Left renal pelvis (tissue), 4 donors: ENCODE results near the gene EMD. TPM values are rescaled to one million over a fixed set of nuclear protein-coding genes. Genes with fewer than 3 reads are reported as not detected.
"Not testable (repeated sequence)": the region's sequence is repeated elsewhere in the genome, so short reads cannot be mapped to it uniquely, and the experiment has no call there.

Source experiments
- DNase-seq, 4 donors: peaks; one replicate each; pipeline ENCODE4 v3.0.0-alpha.2; 2013; ENCODE audit warnings: low read depth in 4 of 4, low spot score in 3 of 4
- polyA plus RNA-seq, 4 donors: library from polyadenylated mRNA; unstranded; fragments of 120-200 nt; gene quantifications; one replicate each; pipeline ENCODE4 v1.2.1, GENCODE V29; 2013; ENCODE audit not compliant: insufficient read length in 4 of 4

Gene EMD
- polyA plus RNA-seq, 4 donors = 59.5 to 75.9 (median 68.4) TPM

- DNase-seq = peak; percentile 72 to 84 (median 78)
Observed at GRCh38 chrX:154371017-154371788, 7.9 kb upstream of the EMD start.

DNA sequence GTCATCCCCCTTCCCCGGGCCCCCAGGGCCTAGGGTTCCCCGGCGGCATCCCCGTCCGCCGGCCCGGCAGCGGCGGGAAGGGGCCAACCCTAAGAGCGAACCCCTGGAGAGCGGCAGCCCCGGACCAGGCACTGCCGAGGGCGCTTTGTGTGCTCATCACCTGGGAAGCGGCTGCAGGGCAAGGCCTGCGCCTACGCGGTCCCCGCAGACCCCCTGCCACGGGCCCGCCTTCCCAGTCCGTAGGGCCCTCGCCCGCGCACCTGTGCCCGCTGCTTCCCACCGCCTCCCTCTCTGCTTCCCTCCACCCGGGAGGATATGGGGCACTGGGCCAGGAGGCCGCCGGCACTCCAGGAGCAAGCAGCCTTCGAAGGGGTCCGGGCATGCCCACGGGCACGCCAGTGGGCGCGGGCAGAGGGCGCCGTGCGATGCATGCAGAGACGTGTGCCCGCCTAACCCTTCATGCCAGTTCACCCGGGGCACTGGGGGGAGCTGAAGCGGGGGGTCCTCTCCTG, 7.2 kb upstream of the EMD start:
- no peak for DNase-seq

- no peak for DNase-seq
Observed at GRCh38 chrX:154372612-154373022, 6.5 kb upstream of the EMD start.

DNA sequence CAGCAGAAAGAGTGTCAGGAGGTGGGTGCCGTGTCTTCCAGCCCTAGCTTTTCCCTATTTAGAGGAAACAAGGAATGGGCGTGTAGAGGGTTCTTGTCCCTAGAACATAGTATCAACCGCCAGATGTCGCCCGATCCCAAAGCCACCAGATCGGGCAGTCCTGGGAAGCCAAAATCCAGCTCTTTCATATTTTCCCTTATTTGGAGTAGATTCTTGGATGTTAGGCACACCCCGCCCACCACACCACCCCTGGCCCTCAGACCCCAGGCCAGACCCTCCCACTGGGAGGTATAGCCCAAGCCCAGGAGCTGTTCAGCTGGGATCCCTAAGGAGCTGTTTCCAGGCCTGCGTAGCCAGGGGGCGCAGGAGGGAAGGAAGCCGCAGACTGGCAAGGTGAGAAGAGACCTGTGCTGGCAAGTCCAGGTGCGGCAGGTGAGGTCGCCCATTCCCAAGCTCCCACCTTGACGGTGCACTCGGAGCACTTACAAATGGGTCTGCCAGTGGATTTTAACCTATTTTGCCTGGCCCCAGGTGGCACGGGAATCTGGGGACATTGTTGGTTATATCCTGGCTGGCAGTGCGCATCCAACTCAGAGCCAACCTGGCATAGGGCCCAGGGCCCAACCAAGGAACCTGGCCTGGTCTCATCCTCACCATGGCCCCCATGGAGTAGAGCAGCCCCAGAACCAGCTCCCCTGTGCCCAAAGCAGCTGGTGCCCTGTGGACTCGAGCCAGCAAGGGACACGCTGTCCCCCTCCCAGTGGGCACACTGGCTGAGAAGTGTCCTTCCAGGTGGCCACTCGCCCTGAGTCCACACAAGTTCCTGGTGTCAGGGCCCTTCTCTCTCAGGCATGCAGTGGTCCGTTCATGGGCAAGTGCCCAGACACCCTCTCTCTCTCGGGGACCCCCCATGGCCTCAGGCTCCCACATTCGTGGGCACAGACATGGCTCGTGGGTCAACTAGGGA, 5.5 kb upstream of the EMD start:
- DNase-seq = no peak

DNA sequence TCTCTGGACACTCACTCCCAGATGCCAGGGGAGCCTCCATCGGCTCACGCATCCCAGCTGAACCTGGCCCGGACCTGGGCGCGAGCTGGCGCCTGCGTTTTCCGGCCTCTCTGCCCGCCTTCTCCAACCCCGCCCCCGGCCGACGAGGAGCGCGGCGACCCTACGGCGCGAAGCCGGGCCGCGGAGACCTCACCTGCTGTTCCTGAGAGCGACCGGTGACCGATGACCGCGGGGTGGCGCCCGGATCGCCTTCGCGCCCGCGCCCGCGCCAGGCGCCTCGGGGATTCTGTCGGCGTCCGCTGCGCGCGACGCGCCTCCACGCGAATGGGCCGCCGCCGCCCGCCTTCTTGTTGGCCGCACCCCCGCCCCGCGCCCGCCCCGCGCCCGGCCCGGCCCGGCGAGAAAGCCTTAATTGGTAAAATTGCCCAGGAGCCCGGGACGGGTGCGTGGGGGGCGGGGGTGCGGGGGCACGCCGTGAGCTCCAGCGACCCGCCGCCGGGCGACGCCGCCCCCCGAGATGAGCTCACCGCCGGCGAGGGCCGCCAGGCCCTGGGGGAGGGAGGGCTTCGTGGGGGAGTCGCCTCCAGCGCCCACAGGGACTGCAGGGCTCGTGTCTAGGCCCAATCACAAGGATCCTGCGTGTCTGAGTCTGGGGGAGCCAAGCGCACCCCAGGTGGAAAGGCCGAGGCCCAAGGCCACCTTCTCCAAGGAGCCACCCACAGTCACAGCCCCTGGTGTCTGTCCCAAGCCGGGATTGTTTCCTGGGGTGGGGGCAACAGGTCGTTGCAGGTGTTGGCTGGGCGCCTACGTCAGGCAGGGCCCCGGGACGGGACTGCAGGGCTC, 4.6 kb upstream of the EMD start, which contains the start of gene FLNA:
Gene FLNA (minus strand): TSS at position 322 of the 843 bp plus-strand sequence. CDS start 3,389 bp downstream, outside the sequence.
- no peak for DNase-seq

DNA sequence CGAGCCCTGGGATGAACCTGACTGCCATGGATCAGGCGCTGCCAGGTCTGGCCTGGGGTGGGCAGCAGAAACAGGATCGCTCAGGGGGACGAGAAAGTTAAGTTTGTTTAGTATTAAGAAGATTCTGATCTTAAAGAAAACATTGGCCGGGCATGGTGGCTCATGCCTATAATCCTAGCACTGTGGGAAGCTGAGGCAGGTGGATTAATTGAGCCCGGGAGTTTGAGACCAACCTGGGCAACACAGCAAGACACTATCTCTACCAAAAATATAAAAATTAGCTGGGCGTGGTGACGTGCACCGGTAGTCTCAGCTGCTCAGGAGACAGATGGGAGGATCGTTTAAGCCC, 4.0 kb upstream of the EMD start:
- no peak for DNase-seq

- no peak for DNase-seq
Observed at GRCh38 chrX:154376774-154377173, 2.3 kb upstream of the EMD start.

DNA sequence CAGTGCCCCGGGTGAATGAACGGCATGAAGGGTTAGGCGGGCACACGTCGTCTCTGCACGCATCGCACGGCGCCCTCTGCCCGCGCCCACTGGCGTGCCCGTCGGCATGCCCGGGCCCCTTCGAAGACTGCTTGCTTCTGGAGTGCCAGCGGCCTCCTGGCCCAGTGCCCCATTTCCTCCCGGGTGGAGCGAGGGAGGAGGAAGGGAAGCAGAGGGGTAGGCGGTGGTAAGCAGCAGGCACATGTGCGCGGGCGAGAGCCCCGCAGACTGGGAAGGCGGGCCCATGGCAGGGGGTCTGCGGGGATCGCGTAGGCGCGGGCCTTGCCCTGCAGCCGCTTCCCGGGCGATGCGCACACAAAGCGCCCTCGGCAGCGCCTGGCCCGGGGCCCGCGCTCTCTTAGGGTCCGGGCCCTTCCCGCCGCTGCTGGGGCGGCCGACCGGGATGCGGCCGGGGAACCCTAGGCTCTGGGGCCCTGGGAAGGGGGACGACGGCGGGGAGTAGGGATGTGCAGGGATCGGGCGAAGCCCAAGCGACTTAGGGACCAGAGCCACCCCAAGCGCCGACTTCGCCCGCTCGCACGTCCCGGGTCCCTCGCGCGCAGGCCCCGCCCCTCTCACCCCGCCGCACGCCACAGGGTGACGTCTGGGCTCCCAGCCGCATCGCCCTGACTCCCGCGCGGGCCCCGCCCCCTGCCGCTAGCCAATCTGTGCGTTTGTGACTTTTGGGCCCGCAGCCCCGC, 866 bp upstream of the EMD start:
- DNase-seq = no peak

DNA sequence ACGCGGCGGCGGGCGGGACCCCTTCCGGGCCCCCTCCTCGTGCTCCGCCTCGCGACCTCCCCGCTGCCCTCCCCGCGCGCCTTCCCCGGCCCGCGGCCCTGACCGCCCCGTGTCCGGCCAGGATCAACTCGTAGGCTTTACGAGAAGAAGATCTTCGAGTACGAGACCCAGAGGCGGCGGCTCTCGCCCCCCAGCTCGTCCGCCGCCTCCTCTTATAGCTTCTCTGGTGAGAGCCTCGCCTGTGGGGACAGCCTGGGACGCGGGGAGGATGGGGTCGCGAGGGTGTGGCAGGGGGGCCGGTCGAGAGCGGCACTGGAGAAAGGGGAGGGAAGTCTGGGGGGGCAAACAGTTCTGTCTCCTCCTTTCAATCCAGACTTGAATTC, 465 bp downstream of the EMD start:
- no peak for DNase-seq

GRCh38 chrX:154380153-154380552, 1.1 kb downstream of the EMD start:
- no peak for DNase-seq

GRCh38 chrX:154380787-154381186, 1.7 kb downstream of the EMD start:
- no peak for DNase-seq

DNA sequence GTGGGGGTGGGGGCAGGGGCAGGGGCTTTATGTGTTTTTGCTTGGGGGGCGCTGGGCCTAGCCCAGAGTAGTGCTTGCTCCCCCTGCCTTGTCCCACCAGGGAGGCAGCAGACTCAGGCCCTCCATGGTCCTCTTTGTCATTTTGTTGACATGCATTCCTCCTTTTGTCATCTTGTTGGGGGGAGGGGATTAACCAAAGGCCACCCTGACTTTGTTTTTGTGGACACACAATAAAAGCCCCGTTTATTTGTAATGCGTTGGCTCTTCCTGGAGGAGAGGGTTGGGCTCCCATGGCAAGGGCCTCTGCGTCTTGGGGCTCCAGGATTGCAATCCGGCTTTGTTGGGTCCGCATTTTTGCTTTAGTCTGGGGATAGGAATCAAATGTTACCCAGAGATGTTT, 2.2 kb downstream of the EMD start:
- DNase-seq = no peak

GRCh38 chrX:154382483-154383069, 3.5 kb downstream of the EMD start:
- DNase-seq = no peak

DNA sequence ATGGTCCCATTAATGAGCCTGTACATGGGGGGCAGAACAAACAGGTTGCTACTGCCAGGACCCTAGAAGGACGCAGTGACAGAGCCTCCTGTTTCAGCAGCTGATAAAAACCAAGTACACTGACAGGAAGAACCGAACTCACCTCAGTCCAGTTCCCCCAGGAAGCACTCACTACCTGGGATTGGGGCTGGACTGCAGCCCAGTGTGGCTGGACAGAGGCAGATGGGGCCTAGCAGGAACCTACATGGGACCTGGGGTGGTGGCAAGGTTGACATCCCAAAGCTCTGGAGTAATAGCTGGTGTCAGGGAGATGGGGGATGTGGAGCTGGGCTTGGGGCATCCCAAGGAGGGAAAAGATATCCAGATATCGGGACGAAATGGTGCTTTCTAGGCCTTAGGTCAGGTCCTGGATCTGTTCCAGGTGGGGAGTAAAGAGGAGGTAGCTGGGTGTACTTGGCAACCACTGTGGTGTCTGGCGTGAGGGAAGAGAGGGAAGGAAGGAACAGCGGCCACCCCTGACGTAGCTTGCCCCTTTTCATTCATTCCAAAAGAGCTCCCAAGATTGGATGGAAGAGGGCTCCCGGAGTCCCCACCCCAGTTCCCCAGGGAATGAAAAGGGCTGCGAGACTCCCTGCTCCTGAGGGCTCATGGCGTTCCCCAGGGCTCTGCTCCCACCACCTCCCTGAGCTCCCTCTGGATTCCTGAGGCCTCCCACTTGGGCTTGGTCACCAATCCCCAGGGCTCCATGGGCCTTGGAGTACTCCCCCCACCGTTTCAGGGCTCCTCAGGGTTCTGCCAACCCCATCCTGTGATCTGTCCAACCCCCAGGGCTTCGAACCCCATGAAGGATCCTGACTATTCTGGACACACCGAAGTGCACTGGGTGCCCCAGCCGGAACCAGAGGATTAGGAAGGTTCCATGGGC, 4.5 kb downstream of the EMD start:
- no peak for DNase-seq

DNA sequence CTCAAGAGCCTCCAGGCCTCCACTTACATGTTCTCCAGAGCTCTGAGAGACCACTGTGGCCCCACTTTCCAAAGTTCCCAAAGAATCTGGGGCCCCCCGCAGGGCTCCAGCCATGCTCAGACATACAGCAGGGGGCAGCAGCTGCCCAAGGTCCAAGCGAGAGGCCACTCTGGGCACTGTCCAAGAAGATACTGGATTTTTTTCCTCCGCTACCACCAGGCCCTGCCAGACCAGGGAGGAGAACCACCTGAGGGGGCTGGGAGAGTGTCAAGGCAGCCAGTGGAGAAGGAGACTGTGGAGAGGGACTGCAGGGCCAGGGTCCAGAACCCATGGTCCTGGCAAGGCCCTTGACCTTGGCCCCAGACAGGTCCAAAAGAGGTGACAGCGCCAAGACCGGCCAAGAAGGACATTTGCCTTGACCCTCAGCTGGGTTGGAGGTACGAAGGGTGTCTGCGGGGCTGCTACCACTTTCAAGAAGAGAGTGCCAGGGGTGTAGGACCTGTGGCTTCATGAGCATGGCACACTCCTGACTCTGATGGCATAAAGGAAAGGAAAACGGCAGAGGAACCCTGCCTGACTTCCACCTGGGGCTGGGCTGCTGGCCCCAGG, 5.3 kb downstream of the EMD start:
- no peak for DNase-seq

- DNase-seq = not testable (repeated sequence)
Observed at GRCh38 chrX:154388094-154388493, 9.0 kb downstream of the EMD start.

DNA sequence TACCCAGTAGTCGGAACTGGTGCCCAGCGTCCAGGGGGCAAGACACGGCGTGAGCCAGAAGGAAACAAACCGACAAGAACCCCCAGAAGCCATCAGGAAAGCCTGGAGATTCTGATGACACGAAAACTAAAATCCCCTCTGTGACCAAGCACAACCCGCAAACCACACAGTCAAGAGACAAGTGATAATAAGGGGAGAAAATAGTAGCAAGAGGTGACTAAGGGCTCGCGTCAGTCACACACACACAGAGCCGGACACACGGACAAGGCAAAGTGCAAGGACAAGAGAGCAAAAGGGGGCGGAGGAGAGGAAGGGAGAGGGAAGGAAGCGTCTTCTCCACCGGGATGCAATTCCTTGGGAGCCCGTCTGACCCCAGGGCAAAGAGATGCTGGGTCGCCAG, 9.6 kb downstream of the EMD start:
- DNase-seq = not testable (repeated sequence)
